HG03442 (cell line): ENCODE measurements around the gene SLC39A7.
"Not testable (repeated sequence)": the region's sequence is repeated elsewhere in the genome, so short reads cannot be mapped to it uniquely, and the experiment has no call there.

Source experiments
- ATAC-seq: cut with Tn5 transposase; IDR thresholded peaks from one replicate; pipeline ENCODE4 v1.9.1; 2021; ENCODE audit warnings: mild to moderate bottlenecking, moderate library complexity; ENCODE audit not compliant: unreplicated experiment

SLC39A7 gene

GRCh38 chr6:33226503-33227120 lies 25.9 kb downstream of the SLC39A7 start:
- not testable (repeated sequence) for ATAC-seq

- no peak for ATAC-seq
Observed at GRCh38 chr6:33235221-33235634, 34.6 kb downstream of the SLC39A7 start.

- ATAC-seq = no peak
Observed at GRCh38 chr6:33236328-33236727, 35.7 kb downstream of the SLC39A7 start.

GRCh38 chr6:33236852-33237251 lies 36.2 kb downstream of the SLC39A7 start:
- ATAC-seq = no peak

- no peak for ATAC-seq
Observed at GRCh38 chr6:33237741-33238140, 37.1 kb downstream of the SLC39A7 start.

- no peak for ATAC-seq
Observed at GRCh38 chr6:33241968-33242367, 41.3 kb downstream of the SLC39A7 start.

GRCh38 chr6:33243476-33243875 lies 42.8 kb downstream of the SLC39A7 start:
- ATAC-seq = no peak

- peak; percentile 32 for ATAC-seq
Observed at GRCh38 chr6:33247977-33248642, 47.4 kb downstream of the SLC39A7 start.

GRCh38 chr6:33248643-33248931 lies 47.9 kb downstream of the SLC39A7 start:
- no peak for ATAC-seq

- ATAC-seq = peak; percentile 91
Observed at GRCh38 chr6:33248932-33249731, 48.5 kb downstream of the SLC39A7 start.

GRCh38 chr6:33249732-33250630 lies 49.3 kb downstream of the SLC39A7 start:
- no peak for ATAC-seq

- ATAC-seq = no peak
Observed at GRCh38 chr6:33250731-33251130, 50.1 kb downstream of the SLC39A7 start.

GRCh38 chr6:33251395-33252012 lies 50.8 kb downstream of the SLC39A7 start:
- ATAC-seq = no peak

GRCh38 chr6:33252759-33253158 lies 52.1 kb downstream of the SLC39A7 start:
- no peak for ATAC-seq
